Vagina (tissue), 2 donors: ENCODE data around the gene TSHZ1.

Experiments used
- CTCF ChIP-seq, 3 experiments: fragments of 450-650 bp in 2 of 3; fragments of 200-600 bp in 1 of 3; sonication (generic) in 1 of 3; IDR thresholded peaks; one replicate each; pipeline ENCODE4 v1.5.1; 2017 to 2019; ENCODE audit warnings: antibody characterized with exemption in 3 of 3, mild to moderate bottlenecking in 2 of 3, moderate library complexity in 2 of 3
- POLR2A ChIP-seq, 2 donors: fragments of 450-650 bp; IDR thresholded peaks; one replicate each; pipeline ENCODE4 v1.6.1; 2017; ENCODE audit warnings: antibody characterized with exemption in 2 of 2, mild to moderate bottlenecking in 2 of 2, moderate library complexity in 2 of 2
- POLR2AphosphoS5 ChIP-seq, 2 donors: sonication (generic); formaldehyde crosslinking; IDR thresholded peaks; one replicate each; pipeline ENCODE4 v1.9.0; 2017; ENCODE audit warnings: antibody characterized with exemption in 2 of 2, mild to moderate bottlenecking in 2 of 2, low read depth in 1 of 2; ENCODE audit not compliant: insufficient read depth in 1 of 2

GRCh38 chr18:75204732-75205513 lies 5.7 kb upstream of the TSHZ1 start:
- no peak for TF ChIP-seq CTCF (IDR thresholded peaks at IDR 0.05)
- no peak for TF ChIP-seq POLR2A (IDR thresholded peaks at IDR 0.05)
- TF ChIP-seq POLR2AphosphoS5 (IDR thresholded peaks at IDR 0.05; ENCODE audit: insufficient read depth in 1 of 2, low read depth in 1 of 2) = no peak
